Skeletal muscle satellite cell (primary cell): ENCODE results near the gene HS6ST1.
A peak's percentile ranks its signal among the peaks of the same experiment; 100 is the strongest.

Experiments used
- H3K27me3 ChIP-seq: 2 replicates; pipeline ENCODE4 v1.7.0; 2013; ENCODE audit warnings: low read length; ENCODE audit not compliant: control insufficient read depth, insufficient read depth
- H3K36me3 ChIP-seq: 2 replicates; pipeline ENCODE4 v1.7.0; 2013; ENCODE audit warnings: mild to moderate bottlenecking, control low read depth, low read length; ENCODE audit not compliant: insufficient read depth
- H3K4me1 ChIP-seq: 2 replicates; pipeline ENCODE4 v1.7.0; 2013; ENCODE audit warnings: low read length; ENCODE audit not compliant: control insufficient read depth, insufficient read depth
- H3K4me2 ChIP-seq: 2 replicates; pipeline ENCODE4 v1.7.0; 2013; ENCODE audit warnings: mild to moderate bottlenecking, low read length
- H3K4me3 ChIP-seq: 2 replicates; pipeline ENCODE4 v1.7.0; 2013; ENCODE audit warnings: low read length
- H3K9ac ChIP-seq: 2 replicates; pipeline ENCODE4 v1.7.0; 2013; ENCODE audit warnings: mild to moderate bottlenecking, low read depth, low read length, moderate library complexity
- H3K9me3 ChIP-seq: replicated peaks from 2 replicates; pipeline ENCODE4 v1.7.0; 2013; ENCODE audit warnings: mild to moderate bottlenecking, control low read depth, low read length

The HS6ST1 gene

GRCh38 chr2:128245813-128246212, 72.9 kb downstream of the HS6ST1 start:
- H3K27me3 ChIP-seq = peaks cover 9% of the 10 kb centered on the region
- H3K36me3 ChIP-seq = no peaks in the 10 kb centered on the region
- H3K9ac ChIP-seq = no peak overlapping the region
- H3K4me3 ChIP-seq = no peak overlapping the region
- no peaks in the 10 kb centered on the region for H3K9me3 ChIP-seq
- no peaks in the 10 kb centered on the region for H3K4me1 ChIP-seq
- no peak overlapping the region for H3K4me2 ChIP-seq

GRCh38 chr2:128241896-128242295, 76.8 kb downstream of the HS6ST1 start:
- Histone ChIP-seq H3K4me1 (peaks cover 6% of the 10 kb centered on the region), H3K36me3 (no peaks in the 10 kb centered on the region), H3K9ac (no peak overlapping the region)

GRCh38 chr2:128237911-128238697, 80.6 kb downstream of the HS6ST1 start:
- Histone ChIP-seq H3K36me3 (no peaks in the 10 kb centered on the region), H3K4me3 (no peak overlapping the region), H3K4me1 (peaks cover 21% of the 10 kb centered on the region), H3K9ac (no peak overlapping the region), H3K9me3 (no peaks in the 10 kb centered on the region), H3K4me2 (no peak overlapping the region), H3K27me3 (peaks cover 14% of the 10 kb centered on the region)

More at GRCh38 chr2:128241896-128242295, 76.8 kb downstream of the HS6ST1 start:
- Histone ChIP-seq H3K4me2 (no peak overlapping the region), H3K9me3 (no peaks in the 10 kb centered on the region), H3K4me3 (no peak overlapping the region), H3K27me3 (peaks cover 9% of the 10 kb centered on the region)

DNA sequence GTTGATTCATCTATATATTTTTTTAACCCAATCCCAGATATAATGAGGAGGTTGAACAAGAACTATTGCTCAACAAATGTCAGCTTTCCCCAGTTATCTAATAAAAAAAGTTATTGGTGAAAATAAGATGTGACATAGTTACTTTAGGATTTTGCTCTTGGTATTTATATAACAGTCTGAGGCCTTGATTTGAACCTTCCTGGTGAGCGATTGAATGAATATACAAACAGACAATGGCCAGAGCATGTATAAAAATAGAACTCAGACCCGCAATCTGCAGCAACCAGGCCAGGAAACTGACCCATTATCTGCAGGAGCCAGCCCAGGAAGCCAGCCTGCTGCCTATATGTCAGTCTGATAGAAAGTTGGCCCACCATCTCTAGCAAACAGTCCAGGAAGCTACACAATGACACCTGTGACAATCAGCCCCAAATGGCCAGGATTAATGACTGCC, 81.6 kb downstream of the HS6ST1 start:
- Histone ChIP-seq H3K4me2 (no peak overlapping the region), H3K27me3 (peaks cover 17% of the 10 kb centered on the region), H3K4me1 (peaks cover 22% of the 10 kb centered on the region), H3K4me3 (no peak overlapping the region), H3K36me3 (no peaks in the 10 kb centered on the region), H3K9me3 (no peaks in the 10 kb centered on the region), H3K9ac (no peak overlapping the region)

DNA sequence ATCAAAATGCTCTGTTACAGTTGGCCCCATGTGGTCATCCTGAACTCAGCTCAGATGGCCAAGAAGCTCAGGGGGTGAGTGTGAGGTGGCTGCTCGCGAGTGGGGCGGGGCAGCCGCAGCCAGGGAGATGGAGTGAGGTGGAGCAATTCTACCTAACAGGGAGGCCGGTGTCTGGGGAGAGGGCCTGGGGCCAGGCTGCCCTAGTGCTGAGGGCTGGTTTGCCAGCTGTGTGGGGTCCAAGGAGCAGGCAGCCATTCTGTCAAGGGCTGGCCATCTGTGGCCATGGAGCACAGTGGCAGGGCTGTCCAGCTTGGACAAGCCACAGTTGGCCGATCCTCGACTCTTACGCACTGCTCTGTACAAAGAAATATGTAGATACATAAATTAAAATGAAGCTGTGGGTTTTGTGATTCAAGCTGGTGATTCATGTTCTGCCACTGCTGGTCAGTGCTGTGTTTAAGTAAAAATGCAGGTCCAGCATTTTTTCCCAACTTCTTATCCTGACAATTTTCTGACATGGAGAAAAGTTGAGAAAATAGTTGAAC, 82.1 kb downstream of the HS6ST1 start:
- H3K36me3 ChIP-seq = no peaks in the 10 kb centered on the region
- peak overlapping the region; percentile 26 for H3K4me2 ChIP-seq
- peaks cover 12% of the 10 kb centered on the region for H3K27me3 ChIP-seq
- no peak overlapping the region for H3K9ac ChIP-seq
- peaks cover 22% of the 10 kb centered on the region for H3K4me1 ChIP-seq
- no peaks in the 10 kb centered on the region for H3K9me3 ChIP-seq
- H3K4me3 ChIP-seq = peak overlapping the region; percentile 14

DNA sequence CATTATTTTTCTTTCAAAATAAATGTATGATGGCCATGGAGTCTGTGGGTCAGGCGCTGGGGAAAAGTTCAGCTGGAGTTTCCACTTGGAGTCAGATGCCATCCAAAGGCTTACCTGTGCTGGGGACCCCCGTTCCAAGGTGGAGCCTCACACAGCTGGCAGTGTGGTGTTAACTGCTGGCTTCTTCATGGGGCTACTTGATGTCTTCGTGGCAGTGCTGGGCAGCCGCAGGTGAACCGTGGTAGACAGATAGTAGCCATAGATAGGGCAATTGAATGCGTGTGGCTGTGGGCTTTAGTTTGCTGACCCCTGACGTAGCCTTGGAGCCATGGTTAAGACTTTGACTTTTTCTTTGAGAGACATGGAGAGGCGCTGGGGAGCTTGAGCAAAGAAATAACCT, 83.1 kb downstream of the HS6ST1 start:
- Histone ChIP-seq H3K27me3 (peaks cover 10% of the 10 kb centered on the region), H3K9ac (no peak overlapping the region), H3K4me1 (peaks cover 22% of the 10 kb centered on the region), H3K9me3 (no peaks in the 10 kb centered on the region), H3K36me3 (no peaks in the 10 kb centered on the region), H3K4me3 (no peak overlapping the region), H3K4me2 (no peak overlapping the region)

DNA sequence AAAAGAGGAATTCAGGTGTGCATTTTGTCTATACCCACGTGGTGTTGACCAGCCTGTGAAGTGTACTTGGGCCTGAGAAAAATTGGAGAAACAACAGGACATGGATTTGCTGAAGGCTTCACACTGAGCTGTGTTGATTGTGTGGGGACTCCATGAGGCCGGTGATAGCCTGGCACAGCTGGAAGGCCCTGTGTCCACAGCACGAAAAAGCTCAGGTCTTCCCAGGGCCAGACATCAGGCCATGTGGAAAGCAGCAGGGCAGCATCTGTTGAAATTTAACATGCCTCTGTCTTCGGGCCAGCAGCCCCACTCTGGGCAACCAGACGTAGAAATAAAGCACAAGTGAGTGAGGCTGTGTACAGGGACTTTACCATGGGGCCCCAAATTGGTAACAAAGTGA, 84.1 kb downstream of the HS6ST1 start:
- H3K4me2 ChIP-seq = no peak overlapping the region
- H3K27me3 ChIP-seq = peaks cover 10% of the 10 kb centered on the region
- no peaks in the 10 kb centered on the region for H3K9me3 ChIP-seq
- no peaks in the 10 kb centered on the region for H3K36me3 ChIP-seq
- no peak overlapping the region for H3K4me3 ChIP-seq
- H3K9ac ChIP-seq = no peak overlapping the region
- peaks cover 22% of the 10 kb centered on the region for H3K4me1 ChIP-seq

- Histone ChIP-seq H3K36me3 (no peaks in the 10 kb centered on the region), H3K9me3 (no peaks in the 10 kb centered on the region), H3K4me3 (peak overlapping the region; percentile 89), H3K4me2 (peak overlapping the region; percentile 100), H3K9ac (no peak overlapping the region), H3K27me3 (peaks cover 10% of the 10 kb centered on the region), H3K4me1 (peaks cover 26% of the 10 kb centered on the region)
Observed at GRCh38 chr2:128233790-128234395, 84.8 kb downstream of the HS6ST1 start.

- Histone ChIP-seq H3K36me3 (no peaks in the 10 kb centered on the region), H3K4me1 (peaks cover 30% of the 10 kb centered on the region), H3K9me3 (no peaks in the 10 kb centered on the region), H3K27me3 (peaks cover 10% of the 10 kb centered on the region), H3K4me3 (peak overlapping the region; percentile 89), H3K9ac (peak overlapping the region; percentile 80), H3K4me2 (peak overlapping the region; percentile 100)
Observed at GRCh38 chr2:128232965-128233789, 85.5 kb downstream of the HS6ST1 start.

- no peak overlapping the region for H3K4me2 ChIP-seq
- H3K36me3 ChIP-seq = no peaks in the 10 kb centered on the region
- no peaks in the 10 kb centered on the region for H3K9me3 ChIP-seq
- H3K9ac ChIP-seq = no peak overlapping the region
- H3K27me3 ChIP-seq = peaks cover 7% of the 10 kb centered on the region
- peaks cover 15% of the 10 kb centered on the region for H3K4me1 ChIP-seq
- no peak overlapping the region for H3K4me3 ChIP-seq
Observed at GRCh38 chr2:128228894-128229293, 89.8 kb downstream of the HS6ST1 start.

DNA sequence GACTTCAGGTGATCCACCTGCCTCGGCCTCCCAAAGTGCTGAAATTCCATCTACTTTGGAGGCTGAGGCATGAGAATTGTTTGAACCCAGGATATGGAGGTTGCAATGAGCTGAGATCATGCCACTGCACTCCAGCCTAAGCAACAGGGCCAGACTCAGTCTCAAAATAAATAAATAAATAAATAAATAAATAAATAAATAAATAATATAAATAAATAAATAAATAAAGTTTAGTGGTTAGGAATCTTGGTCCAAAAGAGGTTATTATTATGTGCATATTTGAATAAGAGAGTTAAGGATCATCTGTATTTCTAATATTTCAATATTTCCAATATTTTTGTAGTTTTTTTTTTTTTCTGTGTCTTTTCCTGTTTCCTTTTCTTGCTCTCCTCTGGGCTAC, 90.8 kb downstream of the HS6ST1 start:
- Histone ChIP-seq H3K4me1 (peaks cover 8% of the 10 kb centered on the region), H3K36me3 (no peaks in the 10 kb centered on the region), H3K27me3 (peaks cover 6% of the 10 kb centered on the region), H3K4me3 (no peak overlapping the region), H3K9ac (no peak overlapping the region), H3K9me3 (no peaks in the 10 kb centered on the region), H3K4me2 (no peak overlapping the region)
